GM12891 (cell line): ENCODE data around the gene CTSD.

Experiments
- POLR2A ChIP-seq: IDR thresholded peaks from 2 replicates; pipeline ENCODE4 v1.6.1; 2011; ENCODE audit warnings: low read depth, low read length, control low read depth
- POLR2AphosphoS5 ChIP-seq: IDR thresholded peaks from 2 replicates; pipeline ENCODE4 v1.6.1; 2011; ENCODE audit warnings: low read depth, low read length, control low read depth

DNA sequence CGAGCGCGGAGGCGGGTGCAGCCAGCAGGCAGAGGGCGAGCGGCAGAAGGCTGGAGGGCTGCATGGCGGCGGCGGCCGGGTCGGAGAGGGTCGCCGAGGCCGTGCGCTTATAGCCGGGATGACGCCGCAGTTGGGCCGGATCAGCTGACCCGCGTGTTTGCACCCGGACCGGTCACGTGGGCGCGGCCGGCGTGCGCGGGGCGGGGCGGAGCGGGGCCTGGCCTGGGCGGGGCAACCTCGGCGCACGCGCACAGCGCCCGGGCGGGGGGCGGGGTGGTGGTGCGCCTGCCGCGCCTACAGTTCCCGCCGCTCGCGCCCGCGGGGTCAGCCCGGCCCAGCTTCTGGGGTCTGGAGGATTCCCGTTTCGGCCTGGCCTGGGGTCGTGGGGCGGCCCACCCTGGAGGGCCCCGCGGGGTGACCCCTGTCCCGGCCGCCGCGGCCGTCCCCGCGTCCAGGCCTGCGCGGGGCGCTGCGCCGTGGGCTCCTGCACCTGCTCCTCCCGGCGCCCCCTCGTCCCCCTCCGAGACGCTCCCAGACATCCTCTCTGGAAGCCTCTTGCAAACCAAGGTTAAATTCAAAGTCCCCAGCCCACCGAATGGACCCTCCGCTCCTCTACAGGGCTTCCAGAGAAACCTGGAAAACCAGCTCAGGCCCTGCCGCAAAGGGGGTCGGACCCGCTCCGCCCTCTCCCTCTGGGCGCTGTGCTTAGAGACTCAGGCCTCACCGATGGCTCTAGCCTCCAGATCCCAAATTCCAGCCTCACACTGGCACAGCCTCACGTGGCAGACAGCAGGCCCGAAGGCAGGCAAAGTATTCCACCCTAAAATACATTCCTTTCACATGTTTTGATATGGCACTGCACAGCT, at the start of gene CTSD:
- TF ChIP-seq POLR2AphosphoS5 (no peak), POLR2A (no peak)
